CD4-positive, CD25-positive, alpha-beta regulatory T cell (primary cell): ENCODE measurements around the gene EDEM3. TPM values are rescaled to one million over a fixed set of nuclear protein-coding genes. Genes with fewer than 3 reads are reported as not detected.
"Not testable (repeated sequence)": the region's sequence is repeated elsewhere in the genome, so short reads cannot be mapped to it uniquely, and the experiment has no call there.

Experiments
- ATAC-seq, 2 donors: fragments of 150-1000 bp; cut with Tn5 transposase; one replicate each; pipeline ENCODE4 v1.10.0; 2021; ENCODE audit warnings: low read depth in 2 of 2, moderate number of reproducible peaks in 2 of 2, moderate library complexity in 1 of 2
- DNase-seq, 3 donors: peaks; one replicate each; pipeline versions ENCODE4 v3.0.0 to v3.0.0-alpha.2; 2012 to 2022; ENCODE audit warnings: mixed read lengths in 1 of 3
- H3K27ac ChIP-seq: one replicate; pipeline ENCODE4 v1.7.0; 2013; ENCODE audit warnings: mild to moderate bottlenecking, low read length; ENCODE audit not compliant: insufficient read depth, poor library complexity, severe bottlenecking
- H3K27me3 ChIP-seq: one replicate; pipeline ENCODE4 v1.7.0; 2013; ENCODE audit warnings: low read length; ENCODE audit not compliant: control insufficient read depth, insufficient read depth
- H3K36me3 ChIP-seq: one replicate; pipeline ENCODE4 v1.7.0; 2013; ENCODE audit warnings: mild to moderate bottlenecking, low read length, moderate library complexity; ENCODE audit not compliant: control insufficient read depth, insufficient read depth
- H3K4me1 ChIP-seq: 2 replicates; pipeline ENCODE4 v1.7.0; 2013; ENCODE audit warnings: mild to moderate bottlenecking, low read length; ENCODE audit not compliant: insufficient read depth, control insufficient read depth, poor library complexity, severe bottlenecking
- H3K4me3 ChIP-seq: one replicate; pipeline ENCODE4 v1.7.0; 2013; ENCODE audit warnings: low read depth, mild to moderate bottlenecking, low read length, moderate library complexity
- H3K9me3 ChIP-seq, 2 experiments: 1 replicate in 1 of 2; 2 replicates in 1 of 2; pipeline ENCODE4 v1.7.0; 2013; ENCODE audit warnings: low read length in 2 of 2, mild to moderate bottlenecking in 1 of 2, moderate library complexity in 1 of 2; ENCODE audit not compliant: control insufficient read depth in 2 of 2
- H3K27ac Mint-ChIP-seq, 3 donors: one replicate each; pipeline ENCODE4 v1.8.0; 2020 to 2022; ENCODE audit warnings: mild to moderate bottlenecking in 3 of 3, mixed read lengths in 3 of 3, moderate library complexity in 2 of 3
- H3K27me3 Mint-ChIP-seq: one replicate; pipeline ENCODE4 v1.8.0; 2022; ENCODE audit warnings: mild to moderate bottlenecking, mixed read lengths
- H3K36me3 Mint-ChIP-seq: one replicate; pipeline ENCODE4 v1.8.0; 2020; ENCODE audit warnings: mixed read lengths
- H3K4me1 Mint-ChIP-seq, 4 donors: one replicate each; pipeline ENCODE4 v1.8.0; 2020 to 2022; ENCODE audit warnings: mixed read lengths in 4 of 4, mild to moderate bottlenecking in 1 of 4
- H3K4me3 Mint-ChIP-seq, 4 donors: one replicate each; pipeline ENCODE4 v1.8.0; 2020 to 2022; ENCODE audit warnings: mild to moderate bottlenecking in 4 of 4, mixed read lengths in 4 of 4, moderate library complexity in 3 of 4
- H3K9me3 Mint-ChIP-seq, 7 donors: one replicate each; pipeline ENCODE4 v1.8.0; 2020 to 2022; ENCODE audit warnings: mixed read lengths in 7 of 7, mild to moderate bottlenecking in 3 of 7, moderate library complexity in 2 of 7
- polyA plus RNA-seq, 4 donors: library from polyadenylated mRNA; unstranded; fragments of 300-500 nt; fragmentation: Illumina TruSeq; gene quantifications; one replicate each; pipeline ENCODE4 v1.2.3, GENCODE V29; 2021
- total RNA-seq: library from RNA; stranded (reverse); gene quantifications from one replicate; pipeline ENCODE4 v1.2.3, GENCODE V29; 2022

EDEM3 gene
- total and polyA plus RNA-seq, 5 donors from 2014 or later, result 11.0 to 38.5 (median 16.7) TPM

DNA sequence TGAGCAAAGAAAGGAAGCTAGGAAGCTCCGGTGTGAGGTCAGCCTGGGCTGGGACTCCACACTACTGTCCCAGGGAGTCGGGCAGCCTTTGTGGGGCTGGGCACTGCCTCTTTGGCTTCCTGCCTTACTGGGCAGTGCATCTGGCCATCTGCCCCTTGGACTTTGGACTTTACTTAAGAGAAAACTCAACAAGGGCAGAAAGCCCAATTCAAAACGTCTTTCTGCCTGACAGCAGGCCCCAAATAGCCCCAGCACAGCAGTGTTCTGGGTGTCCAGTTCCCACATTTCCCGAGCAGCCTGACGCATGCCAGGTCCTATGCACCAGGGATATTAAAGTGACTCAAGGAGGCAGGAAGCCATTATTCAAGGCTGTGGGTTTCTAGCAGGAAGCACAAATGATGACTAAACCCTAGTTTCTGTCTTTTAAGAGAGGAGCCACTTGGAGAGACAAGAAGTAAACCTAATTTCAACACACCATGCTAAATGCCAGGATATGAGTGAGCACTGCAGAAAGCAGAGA lies 37.9 kb upstream of the EDEM3 start:
- ATAC-seq, result peak in 1 of 2 donors; percentile 60
- peak in 1 of 3 donors; percentile 37 for DNase-seq
- no peaks in the 10 kb centered on the region for H3K9me3 Mint-ChIP-seq
- peaks cover 20% of the 10 kb centered on the region for H3K36me3 Mint-ChIP-seq
- Histone ChIP-seq H3K36me3 (peaks cover 37% of the 10 kb centered on the region), H3K27me3 (no peaks in the 10 kb centered on the region), H3K9me3 (no peaks in the 10 kb centered on the region), H3K27ac (no peak overlapping the region), H3K4me3 (no peak overlapping the region), H3K4me1 (no peaks in the 10 kb centered on the region)
- no peak overlapping the region for H3K4me3 Mint-ChIP-seq
- peak overlapping the region in 1 of 3 donors; percentile 29 for H3K27ac Mint-ChIP-seq
- H3K27me3 Mint-ChIP-seq, result no peaks in the 10 kb centered on the region
- peaks cover 4 to 11% (median 6%) of the 10 kb centered on the region in 4 donors for H3K4me1 Mint-ChIP-seq

GRCh38 chr1:184791550-184791900 lies 36.9 kb upstream of the EDEM3 start:
- no peak for DNase-seq
- no peaks in the 10 kb centered on the region for H3K27me3 Mint-ChIP-seq
- H3K36me3 Mint-ChIP-seq, result peaks cover 26% of the 10 kb centered on the region
- no peaks in the 10 kb centered on the region for H3K4me1 ChIP-seq
- H3K4me1 Mint-ChIP-seq, result peaks cover 9 to 12% (median 10%) of the 10 kb centered on the region in 4 donors
- no peak for ATAC-seq
- H3K4me3 ChIP-seq, result no peak overlapping the region
- no peak overlapping the region for H3K4me3 Mint-ChIP-seq
- H3K36me3 ChIP-seq, result peaks cover 31% of the 10 kb centered on the region
- no peak overlapping the region for H3K27ac ChIP-seq
- H3K9me3 Mint-ChIP-seq, result no peaks in the 10 kb centered on the region
- H3K9me3 ChIP-seq, result no peaks in the 10 kb centered on the region
- no peaks in the 10 kb centered on the region for H3K27me3 ChIP-seq
- H3K27ac Mint-ChIP-seq, result peak overlapping the region in 1 of 3 donors; percentile 29

DNA sequence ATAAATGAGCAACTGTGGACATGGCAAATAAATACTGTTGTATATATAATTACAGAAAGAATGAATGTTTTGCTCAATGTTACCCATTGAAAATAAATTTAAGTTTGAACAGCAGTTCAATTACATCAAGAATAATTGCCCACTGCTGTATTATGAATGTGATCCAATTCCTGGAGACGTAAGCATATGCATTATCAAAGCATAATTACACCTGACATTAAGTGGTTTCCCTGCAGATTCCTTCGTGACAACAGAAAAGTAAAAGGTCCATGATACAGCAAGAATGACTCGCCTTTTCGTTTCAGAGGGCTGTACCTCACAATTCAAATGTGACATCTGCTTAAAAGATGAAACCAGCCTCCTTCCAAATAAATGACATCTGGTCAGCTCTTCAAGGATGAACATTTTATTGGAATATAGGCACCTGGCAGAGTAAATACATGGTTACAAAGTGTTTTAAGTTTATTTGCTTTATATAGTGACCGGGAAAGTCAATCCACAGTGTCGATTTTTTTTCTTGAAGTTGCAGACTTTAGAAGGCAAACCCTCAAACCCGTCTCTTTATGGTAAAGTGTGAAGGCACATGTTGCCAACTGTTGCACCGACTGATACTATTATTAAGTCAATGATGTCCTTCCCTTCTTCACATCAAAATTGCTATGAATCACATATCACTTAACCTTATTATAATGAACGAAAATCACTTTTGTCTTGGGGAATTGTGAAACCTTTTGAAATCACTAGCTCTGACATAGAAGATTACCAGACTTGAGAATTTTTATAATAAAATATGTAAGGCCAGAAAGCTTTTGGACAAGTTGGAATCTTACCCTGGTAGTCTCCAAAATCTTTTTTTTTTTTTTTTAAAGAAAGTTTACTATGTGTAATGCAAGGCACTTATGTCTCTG lies 36.2 kb upstream of the EDEM3 start:
- ATAC-seq, result no peak
- no peaks in the 10 kb centered on the region for H3K27me3 Mint-ChIP-seq
- H3K4me3 Mint-ChIP-seq, result no peak overlapping the region
- Histone ChIP-seq H3K4me1 (no peaks in the 10 kb centered on the region), H3K27ac (no peak overlapping the region), H3K36me3 (peaks cover 24% of the 10 kb centered on the region), H3K27me3 (no peaks in the 10 kb centered on the region), H3K4me3 (no peak overlapping the region), H3K9me3 (no peaks in the 10 kb centered on the region)
- peaks cover 9 to 11% (median 10%) of the 10 kb centered on the region in 4 donors for H3K4me1 Mint-ChIP-seq
- peaks cover 23% of the 10 kb centered on the region for H3K36me3 Mint-ChIP-seq
- no peak overlapping the region for H3K27ac Mint-ChIP-seq
- no peak for DNase-seq
- no peaks in the 10 kb centered on the region for H3K9me3 Mint-ChIP-seq

GRCh38 chr1:184789884-184790283 lies 35.2 kb upstream of the EDEM3 start:
- Histone ChIP-seq H3K27ac (no peak overlapping the region), H3K9me3 (peaks cover 0 to 6% of the 10 kb centered on the region in 2 experiments), H3K4me3 (no peak overlapping the region), H3K27me3 (no peaks in the 10 kb centered on the region), H3K4me1 (no peaks in the 10 kb centered on the region), H3K36me3 (peaks cover 19% of the 10 kb centered on the region)
- DNase-seq (no peak), ATAC-seq (no peak)
- H3K9me3 Mint-ChIP-seq, result peaks cover 0 to 7% (median 0%) of the 10 kb centered on the region in 7 donors
- no peak overlapping the region for H3K27ac Mint-ChIP-seq
- peaks cover 6 to 12% (median 9%) of the 10 kb centered on the region in 4 donors for H3K4me1 Mint-ChIP-seq
- H3K36me3 Mint-ChIP-seq, result peaks cover 20% of the 10 kb centered on the region
- H3K4me3 Mint-ChIP-seq, result no peak overlapping the region
- no peaks in the 10 kb centered on the region for H3K27me3 Mint-ChIP-seq

DNA sequence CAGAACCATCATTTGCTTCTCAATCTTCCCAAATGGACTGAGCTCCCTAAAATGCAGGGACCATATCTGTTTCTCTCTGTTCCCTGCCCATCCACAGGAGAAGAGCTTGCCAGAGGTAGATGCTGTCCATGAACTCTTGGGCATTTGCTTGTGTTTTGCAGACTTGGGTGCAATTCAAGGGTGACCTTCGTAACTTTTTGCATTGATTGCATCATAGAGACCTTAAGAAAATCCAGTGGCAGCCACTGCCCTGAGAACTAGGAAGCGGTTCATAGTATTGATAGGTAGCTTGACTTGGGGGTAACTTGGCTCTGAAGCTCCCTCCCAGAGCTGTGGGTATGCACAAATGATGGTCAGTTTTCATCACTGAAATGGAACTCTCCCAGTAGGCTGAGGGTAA lies 34.3 kb upstream of the EDEM3 start:
- ATAC-seq (no peak), DNase-seq (no peak)
- Mint-ChIP-seq H3K27me3 (no peaks in the 10 kb centered on the region), H3K9me3 (peaks cover 0 to 16% (median 4%) of the 10 kb centered on the region in 7 donors), H3K4me3 (no peak overlapping the region), H3K4me1 (peaks cover 6 to 19% (median 9%) of the 10 kb centered on the region in 4 donors), H3K36me3 (peaks cover 23% of the 10 kb centered on the region), H3K27ac (peak overlapping the region in 1 of 3 donors; percentile 11)
- Histone ChIP-seq H3K4me3 (no peak overlapping the region), H3K36me3 (peaks cover 17% of the 10 kb centered on the region), H3K9me3 (peaks cover 7 to 12% of the 10 kb centered on the region in 2 experiments), H3K27ac (no peak overlapping the region), H3K4me1 (no peaks in the 10 kb centered on the region), H3K27me3 (no peaks in the 10 kb centered on the region)

DNA sequence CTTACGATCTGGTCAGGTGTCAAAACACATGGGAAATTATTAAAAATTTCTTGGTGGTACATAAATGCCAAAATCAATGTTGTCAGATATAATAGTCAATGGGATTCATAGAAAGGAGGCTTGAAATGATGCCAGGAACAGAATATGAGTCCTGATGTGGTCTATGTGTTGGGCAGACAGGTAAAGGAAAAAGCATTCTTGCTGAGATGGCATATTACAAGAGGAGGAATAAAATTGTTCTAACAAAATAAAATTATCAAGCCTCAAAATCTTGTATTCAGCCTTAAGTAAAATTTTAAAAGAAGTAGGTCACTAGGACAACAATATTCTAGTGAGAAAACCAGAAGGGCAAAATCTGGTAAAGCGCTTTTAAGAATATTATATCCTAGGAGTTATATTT lies 30.9 kb upstream of the EDEM3 start:
- peaks cover 31% of the 10 kb centered on the region for H3K36me3 Mint-ChIP-seq

GRCh38 chr1:184783723-184784122 lies 29.1 kb upstream of the EDEM3 start:
- DNase-seq, H3K27me3 Mint-ChIP-seq, H3K4me3 ChIP-seq, H3K4me3 Mint-ChIP-seq, H3K27me3 ChIP-seq, H3K36me3 ChIP-seq, H3K27ac ChIP-seq, H3K4me1 ChIP-seq, ATAC-seq, H3K27ac Mint-ChIP-seq: not testable (repeated sequence)
- peaks cover 23% of the 10 kb centered on the region for H3K36me3 Mint-ChIP-seq
- peaks cover 3 to 12% (median 6%) of the 10 kb centered on the region in 4 donors for H3K4me1 Mint-ChIP-seq
- peaks cover 10 to 14% of the 10 kb centered on the region in 2 experiments for H3K9me3 ChIP-seq
- peaks cover 1 to 36% (median 12%) of the 10 kb centered on the region in 7 donors for H3K9me3 Mint-ChIP-seq

More for the DNA sequence above, 30.9 kb upstream of the EDEM3 start:
- H3K27ac Mint-ChIP-seq, result no peak overlapping the region
- ATAC-seq, result no peak
- Histone ChIP-seq H3K9me3 (peaks cover 10 to 14% of the 10 kb centered on the region in 2 experiments), H3K4me3 (no peak overlapping the region), H3K36me3 (peaks cover 5% of the 10 kb centered on the region), H3K4me1 (no peaks in the 10 kb centered on the region), H3K27ac (no peak overlapping the region), H3K27me3 (no peaks in the 10 kb centered on the region)
- H3K9me3 Mint-ChIP-seq, result peaks cover 1 to 36% (median 12%) of the 10 kb centered on the region in 7 donors
- H3K4me1 Mint-ChIP-seq, result peaks cover 3 to 12% (median 6%) of the 10 kb centered on the region in 4 donors
- H3K27me3 Mint-ChIP-seq, result no peaks in the 10 kb centered on the region
- DNase-seq, result no peak
- H3K4me3 Mint-ChIP-seq, result no peak overlapping the region
